HG02870 (cell line): ENCODE data around the gene GDPD2.

ENCODE experiments used
- ATAC-seq: cut with Tn5 transposase; IDR thresholded peaks from one replicate; pipeline ENCODE4 v1.9.1; 2021; ENCODE audit warnings: mild to moderate bottlenecking, moderate library complexity; ENCODE audit not compliant: unreplicated experiment

Gene GDPD2

GRCh38 chrX:70476166-70476933 lies 53.2 kb downstream of the GDPD2 start:
- no peak for ATAC-seq

GRCh38 chrX:70476934-70477733 lies 54.0 kb downstream of the GDPD2 start:
- ATAC-seq = no peak

GRCh38 chrX:70477734-70478075 lies 54.6 kb downstream of the GDPD2 start:
- no peak for ATAC-seq

GRCh38 chrX:70478526-70479245 lies 55.6 kb downstream of the GDPD2 start:
- no peak for ATAC-seq

- no peak for ATAC-seq
Observed at GRCh38 chrX:70479247-70479921, 56.3 kb downstream of the GDPD2 start.

GRCh38 chrX:70479922-70480659 lies 57.0 kb downstream of the GDPD2 start:
- ATAC-seq = no peak

- ATAC-seq = no peak
Observed at GRCh38 chrX:70480660-70481018, 57.5 kb downstream of the GDPD2 start.

- no peak for ATAC-seq
Observed at GRCh38 chrX:70481471-70482270, 58.6 kb downstream of the GDPD2 start.

- ATAC-seq = no peak
Observed at GRCh38 chrX:70482300-70482699, 59.2 kb downstream of the GDPD2 start.
